Right ventricle myocardium superior (tissue), 1 donor: Measurements from ENCODE around the gene PAK1. TPM values are rescaled to one million over a fixed set of nuclear protein-coding genes. Genes with fewer than 3 reads are reported as not detected.
"Not testable (repeated sequence)": the region's sequence is repeated elsewhere in the genome, so short reads cannot be mapped to it uniquely, and the experiment has no call there.

ENCODE experiments used
- ATAC-seq: fragments of 200-7000 bp; cut with Tn5 transposase; one replicate; pipeline ENCODE4 v1.9.1; 2020; ENCODE audit warnings: mild to moderate bottlenecking; ENCODE audit not compliant: poor library complexity
- DNase-seq: peaks from one replicate; pipeline ENCODE4 v3.0.0-alpha.2; 2020
- intact Hi-C: fragments of 100-400 bp; cut with DNase I; formaldehyde crosslinking; loops from one replicate; pipeline ENCODE4 v1.11.2; 2022
- long read RNA-seq: library from polyadenylated mRNA; unstranded; transcript quantifications from one replicate; pipeline ENCODE4 v2.0.0, GENCODE V29; 2021
- total RNA-seq: library from RNA; stranded (reverse); fragmentation: NEBNext Ultra II Directional; extraction: Animal tissue kit (Norgen Biotek cat#: 25700); gene quantifications from one replicate; pipeline ENCODE4 v1.2.1, GENCODE V29; 2021
- donor health status: DM: no; HTN: yes; CAD: no; lungs with severe emphysema.

PAK1 gene
- 6.1 TPM for total RNA-seq
- long read RNA-seq, partial matches to known transcripts: 2 of 20 reads
- long read RNA-seq, other reads (novel, unspliced or antisense): 17 of 20 reads

- peak; percentile 90 for ATAC-seq
Measured at GRCh38 chr11:77473801-77474683, at the start of gene PAK1. Gene PAK1 (minus strand): TSS chr11:77474094. CDS start chr11:77392520, 81,574 bp downstream.

GRCh38 chr11:77522215-77522614 is 48.3 kb upstream of the PAK1 start:
- ATAC-seq: no peak
- DNase-seq: no peak
- intact Hi-C loops: no loop called here

More at GRCh38 chr11:77473801-77474683, at the start of gene PAK1:
- DNase-seq: peak; percentile 88
- intact Hi-C loops: no loop called here

- intact Hi-C loops: no loop called here
- no peak for DNase-seq
- no peak for ATAC-seq
Measured at GRCh38 chr11:77519847-77520246, 46.0 kb upstream of the PAK1 start.

- ATAC-seq (no peak), DNase-seq (no peak)
- intact Hi-C loops: no loop called here
Measured at GRCh38 chr11:77518471-77518870, 44.6 kb upstream of the PAK1 start.

DNA sequence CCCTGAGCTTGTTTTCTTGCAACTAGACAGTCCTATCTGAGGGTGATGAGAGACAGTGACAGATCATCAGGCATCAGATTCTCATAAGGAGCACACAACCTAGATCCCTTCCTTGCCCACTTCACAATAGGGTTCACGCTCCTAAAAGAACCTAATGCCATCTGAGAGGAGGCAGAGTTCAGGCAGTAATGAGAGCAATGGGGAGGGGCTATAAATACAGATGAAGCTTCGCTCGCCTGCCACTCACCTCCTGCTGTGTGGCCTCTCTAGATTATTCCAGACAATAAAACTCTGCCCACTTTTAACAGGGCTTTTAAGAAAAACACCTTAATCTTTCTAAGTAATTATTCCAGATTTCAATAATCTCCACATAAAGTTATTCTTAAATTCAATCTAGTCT is 43.9 kb upstream of the PAK1 start:
- no peak for DNase-seq
- ATAC-seq: no peak
- intact Hi-C loops: no loop called here

DNA sequence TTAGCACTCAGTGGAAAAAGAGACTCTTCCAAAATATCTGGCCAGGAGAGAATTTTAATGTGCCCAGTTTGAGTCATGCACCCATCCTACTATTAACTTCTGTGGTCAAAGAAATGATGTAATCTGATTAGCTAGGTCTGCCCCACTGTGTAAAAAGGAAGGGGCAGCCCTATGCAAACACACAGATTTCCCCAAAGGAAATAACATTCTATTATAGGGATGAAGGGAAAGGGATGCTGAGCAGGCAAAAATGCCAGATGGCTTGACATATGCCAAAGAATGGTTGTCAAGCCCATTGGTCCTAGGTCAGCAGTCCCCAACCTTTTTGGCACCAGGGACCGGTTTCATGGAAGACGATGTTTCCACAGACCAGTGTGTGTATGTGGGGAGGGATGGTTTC is 43.3 kb upstream of the PAK1 start:
- no peak for ATAC-seq
- intact Hi-C loops: no loop called here
- no peak for DNase-seq

GRCh38 chr11:77515483-77515882 is 41.6 kb upstream of the PAK1 start:
- intact Hi-C loops: no loop called here
- ATAC-seq (no peak), DNase-seq (no peak)

DNA sequence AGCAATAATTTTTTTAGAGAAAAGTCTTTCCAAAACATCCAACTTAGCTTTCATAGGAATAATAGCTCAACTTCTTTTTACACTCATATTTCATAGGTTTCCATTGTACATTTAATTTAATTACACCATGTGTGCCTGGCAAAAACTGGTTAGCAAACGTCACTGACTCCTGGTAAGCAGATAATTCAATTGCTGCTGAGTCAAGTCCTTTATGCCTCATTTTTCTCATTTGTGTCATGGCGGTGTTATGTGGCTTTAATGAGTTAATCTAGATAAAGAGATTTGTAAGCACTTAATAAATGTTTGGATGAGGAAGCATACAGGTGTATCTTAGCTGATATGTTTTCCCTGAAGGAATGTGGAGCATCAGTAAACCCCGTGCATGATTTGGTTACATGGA is 41.2 kb upstream of the PAK1 start:
- DNase-seq (no peak), ATAC-seq (no peak)
- intact Hi-C loops: no loop called here

DNA sequence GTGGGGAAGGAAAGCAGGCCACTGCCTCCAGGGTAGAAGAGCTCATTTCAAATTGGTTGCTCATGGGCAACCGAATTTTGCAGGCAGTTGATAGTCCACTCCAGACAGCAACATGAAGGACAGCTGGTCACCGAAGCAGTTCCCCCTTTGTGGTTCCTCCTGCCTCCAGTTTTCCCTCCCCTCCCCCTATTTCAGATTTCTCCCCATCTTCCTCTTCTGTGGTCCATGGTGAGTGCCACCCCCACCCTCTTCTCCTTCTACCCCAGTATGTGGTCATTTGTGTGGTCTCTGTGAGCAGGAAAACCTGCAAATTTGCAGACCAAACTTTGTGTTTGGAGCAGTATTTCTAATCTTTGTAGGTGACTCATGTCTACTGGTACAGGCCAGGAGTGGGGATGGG is 38.2 kb upstream of the PAK1 start:
- DNase-seq: no peak
- peak; percentile 61 for ATAC-seq
- intact Hi-C loops: no loop called here

DNA sequence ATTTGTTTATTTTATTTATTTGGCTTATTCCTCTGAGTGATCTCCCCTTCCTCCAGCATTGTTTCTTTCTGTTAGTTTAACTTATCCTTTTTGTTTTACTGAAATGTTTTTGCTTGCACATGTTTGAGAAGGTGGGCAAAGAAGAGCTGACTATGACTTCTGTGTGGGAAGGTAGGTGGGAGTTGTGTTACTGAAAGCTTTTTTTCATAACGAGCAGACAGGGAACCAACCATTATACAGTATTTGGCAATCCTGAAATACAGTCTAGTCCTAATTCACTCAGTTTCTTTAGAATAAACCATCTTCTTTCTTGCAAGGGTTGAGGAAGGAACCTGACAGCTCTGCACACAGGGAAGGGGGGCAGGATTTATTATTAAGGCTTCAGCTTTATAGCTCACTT is 37.0 kb upstream of the PAK1 start:
- intact Hi-C loops: no loop called here
- ATAC-seq (no peak), DNase-seq (no peak)

DNA sequence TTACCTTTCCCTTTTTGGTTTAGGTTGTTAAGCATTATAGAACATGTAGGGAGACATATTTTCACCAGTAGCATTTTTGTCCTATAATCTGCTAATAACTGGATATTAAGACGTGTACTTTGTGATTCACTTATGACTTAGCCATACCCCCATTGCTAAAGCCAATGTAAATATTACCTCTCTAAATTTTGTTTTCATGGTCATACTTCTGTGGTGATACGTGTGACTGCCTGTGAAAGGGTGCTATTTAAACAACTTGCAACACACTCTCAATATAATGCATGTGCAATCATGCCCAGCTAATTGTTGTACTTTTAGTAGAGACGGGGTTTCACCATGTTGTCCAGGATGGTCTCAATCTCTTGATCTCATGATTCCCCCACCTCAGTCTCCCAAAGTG is 36.2 kb upstream of the PAK1 start:
- no peak for ATAC-seq
- no peak for DNase-seq
- intact Hi-C loops: no loop called here

DNA sequence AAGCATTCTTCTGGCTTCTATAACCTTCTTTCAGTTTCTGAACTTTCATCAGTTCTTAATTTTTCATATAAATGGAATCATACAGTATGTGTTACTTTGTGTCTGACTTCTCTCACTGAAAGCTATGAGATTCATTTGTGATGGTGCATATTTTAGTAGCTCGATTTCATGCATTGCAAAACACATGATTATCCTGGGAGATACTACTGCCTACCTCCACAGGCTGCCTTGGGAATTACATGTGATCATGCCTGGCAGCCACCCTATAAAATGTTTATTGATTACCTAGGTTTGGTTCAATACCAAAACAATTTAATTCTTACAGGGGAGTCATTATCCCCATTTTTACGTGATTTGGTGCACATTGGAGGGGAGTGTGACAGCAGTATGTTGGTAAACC is 34.1 kb upstream of the PAK1 start:
- ATAC-seq: no peak
- intact Hi-C loops: no loop called here
- DNase-seq: no peak

DNA sequence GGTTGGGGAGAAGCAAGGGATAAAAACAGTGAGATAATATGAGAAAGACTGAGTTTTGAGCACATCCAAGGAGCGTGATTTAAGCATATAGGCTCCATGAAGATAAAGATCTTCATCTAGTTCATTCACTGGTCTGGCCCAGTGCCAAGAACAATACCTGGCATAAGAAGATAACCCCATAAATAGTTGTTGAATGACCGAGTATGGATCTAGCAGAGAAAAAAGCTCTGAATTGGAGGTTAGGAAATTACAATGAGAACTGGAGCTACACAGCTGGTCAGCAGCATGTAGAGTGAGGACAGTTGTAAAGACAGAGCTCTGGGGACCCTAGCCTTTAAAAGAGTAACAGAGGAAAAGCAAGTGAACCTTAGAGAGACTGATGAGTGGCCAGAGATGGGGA is 33.0 kb upstream of the PAK1 start:
- DNase-seq: no peak
- intact Hi-C loops: no loop called here
- no peak for ATAC-seq

DNA sequence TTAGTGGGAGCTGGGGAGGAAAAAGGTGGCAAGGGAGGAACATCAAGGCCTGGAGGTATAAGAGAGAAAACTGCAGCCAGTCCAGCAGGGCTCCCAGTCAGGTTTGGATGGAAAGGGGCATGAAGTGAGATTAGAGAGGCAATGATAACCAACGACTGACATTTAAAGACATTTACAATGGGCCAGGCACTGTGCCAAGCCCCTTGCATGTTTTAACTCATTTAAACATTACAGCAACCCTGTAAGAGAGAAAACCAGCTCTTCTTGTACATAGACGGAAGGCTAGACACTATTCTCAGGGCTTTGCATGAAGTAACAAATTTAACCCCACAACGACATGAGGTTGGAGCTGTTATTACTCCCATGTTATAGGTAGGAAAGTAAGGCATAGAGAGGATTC is 32.1 kb upstream of the PAK1 start:
- intact Hi-C loops: no loop called here
- ATAC-seq (no peak), DNase-seq (no peak)

DNA sequence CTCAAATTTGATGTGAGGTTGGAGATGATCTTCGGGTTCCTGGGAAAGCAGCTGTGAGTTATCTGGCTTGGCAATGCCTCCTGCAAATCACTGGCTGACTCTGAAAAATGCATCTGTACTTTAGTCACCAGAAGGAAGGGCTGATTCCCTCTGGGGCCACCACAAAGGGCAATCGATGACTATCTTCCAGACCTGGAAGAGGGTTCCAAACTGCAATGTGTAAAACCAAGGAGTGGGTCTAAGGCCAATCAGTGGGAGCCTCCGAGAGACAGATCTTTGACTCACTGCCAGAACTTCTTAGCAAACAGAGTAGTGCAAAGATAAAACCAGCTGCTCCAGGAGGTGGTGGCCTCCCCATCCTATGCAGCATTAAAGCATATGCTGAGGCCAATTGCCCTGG is 29.1 kb upstream of the PAK1 start:
- intact Hi-C loops: no loop called here
- ATAC-seq (peak; percentile 10), DNase-seq (no peak)

- intact Hi-C loops: no loop called here
- DNase-seq (no peak), ATAC-seq (no peak)
Measured at GRCh38 chr11:77502346-77502905, 28.5 kb upstream of the PAK1 start.

- ATAC-seq (no peak), DNase-seq (no peak)
- intact Hi-C loops: no loop called here
Measured at GRCh38 chr11:77501758-77502157, 27.9 kb upstream of the PAK1 start.

DNA sequence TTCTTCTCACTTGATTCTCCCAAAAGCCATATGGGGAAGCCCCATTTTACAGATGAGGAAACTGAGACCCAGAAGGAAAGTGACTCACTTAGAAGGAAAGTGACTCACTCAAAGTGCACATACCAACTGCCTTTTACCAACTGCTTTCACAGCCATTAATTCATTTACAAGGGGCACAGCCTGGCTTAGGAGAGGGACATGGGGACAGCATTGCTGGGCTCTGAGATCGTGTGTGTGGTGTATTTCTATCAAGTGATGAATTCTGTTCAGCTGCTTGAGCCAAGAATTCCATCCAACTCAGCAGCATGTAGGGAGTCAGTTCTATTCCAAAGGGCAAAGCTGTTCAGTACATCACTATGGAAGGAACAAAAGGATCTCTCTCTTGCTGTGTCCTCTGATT is 23.5 kb upstream of the PAK1 start:
- intact Hi-C loops: no loop called here

DNA sequence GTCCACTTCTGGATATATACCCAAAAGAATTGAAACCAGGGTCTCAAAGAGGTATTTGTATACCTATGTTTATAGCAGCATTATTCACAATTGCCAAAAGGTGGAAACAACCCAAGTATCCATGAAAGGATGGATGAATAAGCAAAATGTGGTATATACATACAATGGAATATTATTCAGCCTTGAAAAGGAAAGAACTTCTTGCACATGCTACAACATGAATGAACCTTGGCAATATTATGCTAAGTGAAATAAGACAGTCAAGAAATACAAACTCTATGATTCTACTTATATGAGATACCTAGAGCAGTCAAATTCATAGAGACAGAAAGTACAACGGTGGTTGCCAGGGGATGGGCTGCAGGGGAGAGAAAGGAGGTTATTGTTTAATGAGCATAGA is 21.6 kb upstream of the PAK1 start:
- DNase-seq: no peak
- intact Hi-C loops: no loop called here
- no peak for ATAC-seq

More for the DNA sequence above, 23.5 kb upstream of the PAK1 start:
- DNase-seq (no peak), ATAC-seq (no peak)

DNA sequence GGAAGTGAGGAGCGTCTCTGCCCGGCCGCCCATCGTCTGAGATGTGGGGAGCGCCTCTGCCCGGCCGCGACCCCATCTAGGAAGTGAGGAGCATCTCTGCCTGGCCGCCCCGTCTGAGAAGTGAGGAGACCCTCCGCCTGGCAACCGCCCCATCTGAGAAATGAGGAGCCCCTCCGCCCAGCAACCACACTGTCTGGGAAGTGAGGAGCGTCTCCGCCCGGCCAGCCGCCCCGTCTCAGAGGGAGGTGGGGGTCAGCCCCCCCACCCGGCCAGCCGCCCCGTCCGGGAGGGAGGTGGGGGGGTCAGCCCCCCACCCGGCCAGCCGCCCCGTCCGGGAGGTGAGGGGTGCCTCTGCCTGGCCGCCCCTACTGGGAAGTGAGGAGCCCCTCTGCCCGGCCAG is 16.1 kb upstream of the PAK1 start:
- ATAC-seq, DNase-seq, intact Hi-C loops: not testable (repeated sequence)
